Choroid plexus epithelial cell (primary cell): ENCODE measurements around the gene SLC1A2.

ENCODE experiments used
- DNase-seq: peaks from one replicate; pipeline ENCODE4 v3.0.0-alpha.2; 2010; ENCODE audit warnings: low read depth
- H3K4me3 ChIP-seq: 2 replicates; pipeline ENCODE4 v1.5.1; 2011; ENCODE audit warnings: low read depth, mild to moderate bottlenecking, control low read depth, low read length, moderate library complexity
- CTCF ChIP-seq: conservative IDR thresholded peaks from 2 replicates; pipeline ENCODE4 v1.5.1; 2011; ENCODE audit warnings: low read depth, mild to moderate bottlenecking, control low read depth, inconsistent platforms, low read length, moderate library complexity

SLC1A2 gene

GRCh38 chr11:35295751-35296150, 123.6 kb downstream of the SLC1A2 start:
- DNase-seq = no peak
- TF ChIP-seq CTCF = no peak
- no peak overlapping the region for H3K4me3 ChIP-seq

- no peak for TF ChIP-seq CTCF
- no peak for DNase-seq
- H3K4me3 ChIP-seq = no peak overlapping the region
Observed at GRCh38 chr11:35293699-35294098, 125.7 kb downstream of the SLC1A2 start.

GRCh38 chr11:35293035-35293434, 126.3 kb downstream of the SLC1A2 start:
- TF ChIP-seq CTCF = no peak
- no peak overlapping the region for H3K4me3 ChIP-seq
- no peak for DNase-seq

GRCh38 chr11:35292279-35292678, 127.1 kb downstream of the SLC1A2 start:
- no peak for TF ChIP-seq CTCF
- DNase-seq = no peak

GRCh38 chr11:35290876-35291275, 128.5 kb downstream of the SLC1A2 start:
- DNase-seq = no peak
- no peak for TF ChIP-seq CTCF
- no peak overlapping the region for H3K4me3 ChIP-seq

More at GRCh38 chr11:35292279-35292678, 127.1 kb downstream of the SLC1A2 start:
- H3K4me3 ChIP-seq = no peak overlapping the region

GRCh38 chr11:35289821-35290220, 129.5 kb downstream of the SLC1A2 start:
- peak; percentile 54 for DNase-seq
- no peak overlapping the region for H3K4me3 ChIP-seq
- TF ChIP-seq CTCF = no peak

GRCh38 chr11:35288817-35289541, 130.4 kb downstream of the SLC1A2 start:
- H3K4me3 ChIP-seq = no peak overlapping the region
- peak; percentile 80 for DNase-seq
- no peak for TF ChIP-seq CTCF
